GM06990 (cell line): ENCODE data around the gene ATXN1L.
"Not testable (repeated sequence)": the region's sequence is repeated elsewhere in the genome, so short reads cannot be mapped to it uniquely, and the experiment has no call there.

Source experiments
- DNase-seq: peaks from one replicate; pipeline ENCODE4 v3.0.0-alpha.2; 2011; ENCODE audit not compliant: insufficient read length; ENCODE audit errors: extremely low read depth
- H3K27me3 ChIP-seq: replicated peaks from 2 replicates; pipeline ENCODE4 v1.6.0; 2011; ENCODE audit warnings: low read length; ENCODE audit not compliant: control insufficient read depth, insufficient read depth
- H3K36me3 ChIP-seq: 2 replicates; pipeline ENCODE4 v1.5.1; 2011; ENCODE audit warnings: low read length; ENCODE audit not compliant: control insufficient read depth, insufficient read depth
- H3K4me3 ChIP-seq: replicated peaks from 2 replicates; pipeline ENCODE4 v1.5.1; 2011; ENCODE audit warnings: low read depth, mild to moderate bottlenecking, control low read depth, low read length
- CTCF ChIP-seq: IDR thresholded peaks from 2 replicates; pipeline ENCODE4 v1.5.1; 2011; ENCODE audit warnings: low read length, control low read depth, mild to moderate bottlenecking, inconsistent platforms; ENCODE audit not compliant: insufficient read depth, poor library complexity, severe bottlenecking

ATXN1L gene

GRCh38 chr16:71899171-71899570 lies 53.4 kb downstream of the ATXN1L start:
- TF ChIP-seq CTCF = no peak
- no peak for DNase-seq
- Histone ChIP-seq H3K4me3 (no peak overlapping the region), H3K27me3 (no peaks in the 10 kb centered on the region), H3K36me3 (no peaks in the 10 kb centered on the region)

- Histone ChIP-seq H3K36me3 (no peaks in the 10 kb centered on the region), H3K4me3 (no peak overlapping the region), H3K27me3 (no peaks in the 10 kb centered on the region)
- no peak for TF ChIP-seq CTCF
- DNase-seq = no peak
Observed at GRCh38 chr16:71902656-71903365, 57.0 kb downstream of the ATXN1L start.

GRCh38 chr16:71903608-71904007 lies 57.8 kb downstream of the ATXN1L start:
- Histone ChIP-seq H3K27me3 (no peaks in the 10 kb centered on the region), H3K36me3 (no peaks in the 10 kb centered on the region), H3K4me3 (no peak overlapping the region)
- TF ChIP-seq CTCF = no peak
- no peak for DNase-seq

GRCh38 chr16:71904239-71904638 lies 58.5 kb downstream of the ATXN1L start:
- TF ChIP-seq CTCF = no peak
- Histone ChIP-seq H3K4me3 (no peak overlapping the region), H3K27me3 (no peaks in the 10 kb centered on the region), H3K36me3 (peaks cover 1% of the 10 kb centered on the region; the same call in 1 of the 2 replicates)
- DNase-seq = no peak

GRCh38 chr16:71905765-71906164 lies 60.0 kb downstream of the ATXN1L start:
- not testable (repeated sequence) for DNase-seq, H3K36me3 ChIP-seq, H3K4me3 ChIP-seq, H3K27me3 ChIP-seq
